ENCODE data around the gene C19orf47. TPM values are rescaled to one million over a fixed set of nuclear protein-coding genes. Genes with fewer than 3 reads are reported as not detected.

The C19orf47 gene
- total and polyA plus RNA-seq, 11 donors = 99.1 to 314 (median 149) TPM

GRCh38 chr19:40392894-40393517, 44.8 kb upstream of the C19orf47 start:
- ATAC-seq = peak in 1 of 4 donors; percentile 35
- DNase-seq = no peak
- Histone ChIP-seq H3K9me3 (no peaks in the 10 kb centered on the region), H3K27me3 (no peaks in the 10 kb centered on the region), H3K4me1 (no peaks in the 10 kb centered on the region), H3K4me3 (no peak overlapping the region), H3K36me3 (peaks cover 0 to 8% (median 0%) of the 10 kb centered on the region in 9 donors), H3K27ac (no peak overlapping the region)
- no peak for TF ChIP-seq POLR2A (IDR thresholded peaks at IDR 0.05)
- TF ChIP-seq CTCF (IDR thresholded peaks at IDR 0.05) = peak in 8 of 12 donors; percentile 9 to 35 (median 18)
- WGBS, 4 donors = 43 to 66% (median 54%) methylated on average over 9 of the region's 9 CpGs
- intact Hi-C loops (cut with DNase I) = no loop called here

GRCh38 chr19:40392123-40392522, 43.9 kb upstream of the C19orf47 start:
- 62 to 73% (median 73%) methylated on average over 8 of the region's 8 CpGs for WGBS, 4 donors
- no peak for ATAC-seq
- Histone ChIP-seq H3K36me3 (peaks cover 0 to 4% (median 0%) of the 10 kb centered on the region in 9 donors), H3K4me3 (no peak overlapping the region), H3K9me3 (no peaks in the 10 kb centered on the region), H3K27me3 (no peaks in the 10 kb centered on the region), H3K27ac (no peak overlapping the region), H3K4me1 (no peaks in the 10 kb centered on the region)
- DNase-seq = no peak
- intact Hi-C loops (cut with DNase I) = no loop called here
- TF ChIP-seq CTCF (IDR thresholded peaks at IDR 0.05) (no peak), POLR2A (IDR thresholded peaks at IDR 0.05) (no peak)

GRCh38 chr19:40390084-40390742, 42.0 kb upstream of the C19orf47 start, which contains the start of gene HIPK4:
Gene HIPK4, minus strand, starts transcription at chr19:40390181. Its CDS starts 279 bp downstream, at chr19:40389902.
- TF ChIP-seq POLR2A (IDR thresholded peaks at IDR 0.05) (no peak), CTCF (IDR thresholded peaks at IDR 0.05) (no peak)
- Histone ChIP-seq H3K27me3 (no peaks in the 10 kb centered on the region), H3K4me1 (no peaks in the 10 kb centered on the region), H3K27ac (no peak within 1 kb of the TSS), H3K36me3 (no peaks in the 10 kb centered on the region), H3K9me3 (no peaks in the 10 kb centered on the region), H3K4me3 (no peak within 1 kb of the TSS)
- no peak for DNase-seq
- WGBS, 4 donors = 81 to 87% (median 87%) methylated on average over 8 to 10 of the region's 10 CpGs
- ATAC-seq = no peak
- intact Hi-C loops (cut with DNase I) = no loop called here

GRCh38 chr19:40389404-40390083, 41.3 kb upstream of the C19orf47 start:
- WGBS, 4 donors = 95 to 97% (median 96%) methylated on average over 31 to 33 of the region's 33 CpGs
- H3K4me1 ChIP-seq = no peaks in the 10 kb centered on the region
- TF ChIP-seq POLR2A (IDR thresholded peaks at IDR 0.05) (no peak), CTCF (IDR thresholded peaks at IDR 0.05) (no peak)
- H3K36me3 ChIP-seq = no peaks in the 10 kb centered on the region
- no peak overlapping the region for H3K4me3 ChIP-seq
- intact Hi-C loops (cut with DNase I) = no loop called here
- no peak for ATAC-seq
- no peaks in the 10 kb centered on the region for H3K27me3 ChIP-seq
- H3K27ac ChIP-seq = no peak overlapping the region
- no peak for DNase-seq
- no peaks in the 10 kb centered on the region for H3K9me3 ChIP-seq
